HL-60 (cell line): ENCODE measurements around the gene COCH.

Source experiments
- CTCF ChIP-seq: IDR thresholded peaks from one replicate; pipeline ENCODE4 v1.5.1; 2011; ENCODE audit warnings: low read length, control low read depth, inconsistent platforms; ENCODE audit not compliant: insufficient read depth
- GABPA ChIP-seq: IDR thresholded peaks from 2 replicates; pipeline ENCODE4 v1.6.1; 2012; ENCODE audit warnings: low read depth
- POLR2AphosphoS5 ChIP-seq: IDR thresholded peaks from 2 replicates; pipeline ENCODE4 v1.6.1; 2012; ENCODE audit warnings: low read depth
- REST ChIP-seq: IDR thresholded peaks from 2 replicates; pipeline ENCODE4 v1.6.1; 2012; ENCODE audit warnings: low read depth; ENCODE audit not compliant: insufficient replicate concordance

GRCh38 chr14:30875788-30876053 is 1.4 kb downstream of the COCH start:
- TF ChIP-seq CTCF, result no peak
- TF ChIP-seq REST, result no peak
- TF ChIP-seq POLR2AphosphoS5, result no peak
- TF ChIP-seq GABPA, result no peak
